ENCODE data around the gene CEBPE. TPM values are rescaled to one million over a fixed set of nuclear protein-coding genes. Genes with fewer than 3 reads are reported as not detected.

The CEBPE gene
- total RNA-seq, 1 donor from 2014 or later, result not detected

- no peaks in the 10 kb centered on the region for H3K27me3 Mint-ChIP-seq (ENCODE audit: low read depth)
- intact Hi-C loops (cut with micrococcal nuclease), result no loop called here
- no peak overlapping the region for H3K27ac Mint-ChIP-seq
- no peak overlapping the region for H3K4me3 Mint-ChIP-seq (ENCODE audit: low read depth)
- H3K4me1 Mint-ChIP-seq (ENCODE audit: low read depth), result peaks cover 19% of the 10 kb centered on the region
- DNase-seq (ENCODE audit: low spot score), result no peak
- H3K36me3 Mint-ChIP-seq (ENCODE audit: low read depth), result no peaks in the 10 kb centered on the region
- H3K9me3 Mint-ChIP-seq, result no peaks in the 10 kb centered on the region
Measured at GRCh38 chr14:23125011-23125410, 6.0 kb upstream of the CEBPE start.

GRCh38 chr14:23124337-23124954, 5.4 kb upstream of the CEBPE start:
- H3K27me3 Mint-ChIP-seq (ENCODE audit: low read depth), result no peaks in the 10 kb centered on the region
- intact Hi-C loops (cut with micrococcal nuclease), result loop anchor here (5.0 kb wide), 1 partner anchor 33 kb away; no protein-coding TSS in a partner anchor
- peaks cover 21% of the 10 kb centered on the region for H3K4me1 Mint-ChIP-seq (ENCODE audit: low read depth)
- H3K4me3 Mint-ChIP-seq (ENCODE audit: low read depth), result no peak overlapping the region
- H3K36me3 Mint-ChIP-seq (ENCODE audit: low read depth), result no peaks in the 10 kb centered on the region
- DNase-seq (ENCODE audit: low spot score), result no peak
- no peak overlapping the region for H3K27ac Mint-ChIP-seq
- no peaks in the 10 kb centered on the region for H3K9me3 Mint-ChIP-seq

- no peaks in the 10 kb centered on the region for H3K36me3 Mint-ChIP-seq (ENCODE audit: low read depth)
- H3K4me1 Mint-ChIP-seq (ENCODE audit: low read depth), result peaks cover 21% of the 10 kb centered on the region
- no peak overlapping the region for H3K27ac Mint-ChIP-seq
- no peaks in the 10 kb centered on the region for H3K27me3 Mint-ChIP-seq (ENCODE audit: low read depth)
- intact Hi-C loops (cut with micrococcal nuclease), result loop anchor here (5.0 kb wide), 1 partner anchor 34 kb away; no protein-coding TSS in a partner anchor
- H3K9me3 Mint-ChIP-seq, result no peaks in the 10 kb centered on the region
- no peak for DNase-seq (ENCODE audit: low spot score)
- H3K4me3 Mint-ChIP-seq (ENCODE audit: low read depth), result no peak overlapping the region
Measured at GRCh38 chr14:23123419-23123818, 4.4 kb upstream of the CEBPE start.

- no peak overlapping the region for H3K27ac Mint-ChIP-seq
- H3K36me3 Mint-ChIP-seq (ENCODE audit: low read depth), result no peaks in the 10 kb centered on the region
- DNase-seq (ENCODE audit: low spot score), result no peak
- no peaks in the 10 kb centered on the region for H3K9me3 Mint-ChIP-seq
- peaks cover 17% of the 10 kb centered on the region for H3K4me1 Mint-ChIP-seq (ENCODE audit: low read depth)
- no peaks in the 10 kb centered on the region for H3K27me3 Mint-ChIP-seq (ENCODE audit: low read depth)
- no peak overlapping the region for H3K4me3 Mint-ChIP-seq (ENCODE audit: low read depth)
- intact Hi-C loops (cut with micrococcal nuclease), result loop anchor here (5.0 kb wide), 1 partner anchor 35 kb away; no protein-coding TSS in a partner anchor
Measured at GRCh38 chr14:23122086-23122485, 3.0 kb upstream of the CEBPE start.

GRCh38 chr14:23121361-23121771, 2.3 kb upstream of the CEBPE start:
- no peaks in the 10 kb centered on the region for H3K27me3 Mint-ChIP-seq (ENCODE audit: low read depth)
- H3K4me1 Mint-ChIP-seq (ENCODE audit: low read depth), result peaks cover 17% of the 10 kb centered on the region
- no peaks in the 10 kb centered on the region for H3K36me3 Mint-ChIP-seq (ENCODE audit: low read depth)
- DNase-seq (ENCODE audit: low spot score), result no peak
- intact Hi-C loops (cut with micrococcal nuclease), result loop anchor here (5.0 kb wide), 1 partner anchor 36 kb away; no protein-coding TSS in a partner anchor
- no peaks in the 10 kb centered on the region for H3K9me3 Mint-ChIP-seq
- no peak overlapping the region for H3K27ac Mint-ChIP-seq
- H3K4me3 Mint-ChIP-seq (ENCODE audit: low read depth), result no peak overlapping the region

GRCh38 chr14:23120541-23121251, 1.6 kb upstream of the CEBPE start:
- peaks cover 17% of the 10 kb centered on the region for H3K4me1 Mint-ChIP-seq (ENCODE audit: low read depth)
- intact Hi-C loops (cut with micrococcal nuclease), result loop anchor here (1.0 to 5.0 kb wide), 3 partner anchors 37 to 181 kb away; no protein-coding TSS in a partner anchor
- H3K27ac Mint-ChIP-seq, result peak overlapping the region; percentile 64
- no peak overlapping the region for H3K4me3 Mint-ChIP-seq (ENCODE audit: low read depth)
- DNase-seq (ENCODE audit: low spot score), result peak; percentile 73
- no peaks in the 10 kb centered on the region for H3K36me3 Mint-ChIP-seq (ENCODE audit: low read depth)
- no peaks in the 10 kb centered on the region for H3K27me3 Mint-ChIP-seq (ENCODE audit: low read depth)
- no peaks in the 10 kb centered on the region for H3K9me3 Mint-ChIP-seq

- Mint-ChIP-seq H3K27me3 (ENCODE audit: low read depth) (no peaks in the 10 kb centered on the region), H3K36me3 (ENCODE audit: low read depth) (no peaks in the 10 kb centered on the region), H3K9me3 (no peaks in the 10 kb centered on the region), H3K4me3 (ENCODE audit: low read depth) (no peak overlapping the region), H3K4me1 (ENCODE audit: low read depth) (peaks cover 23% of the 10 kb centered on the region), H3K27ac (peak overlapping the region; percentile 64)
- intact Hi-C loops (cut with micrococcal nuclease), result loop anchor here (1.0 to 5.0 kb wide), 3 partner anchors 38 to 182 kb away; no protein-coding TSS in a partner anchor
- no peak for DNase-seq (ENCODE audit: low spot score)
Measured at GRCh38 chr14:23119363-23120327, 590 bp upstream of the CEBPE start.

- intact Hi-C loops (cut with micrococcal nuclease), result no loop called here
- no peak overlapping the region for H3K4me3 Mint-ChIP-seq (ENCODE audit: low read depth)
- no peak overlapping the region for H3K27ac Mint-ChIP-seq
- no peak for DNase-seq (ENCODE audit: low spot score)
- H3K27me3 Mint-ChIP-seq (ENCODE audit: low read depth), result no peaks in the 10 kb centered on the region
- peaks cover 26% of the 10 kb centered on the region for H3K4me1 Mint-ChIP-seq (ENCODE audit: low read depth)
- no peaks in the 10 kb centered on the region for H3K36me3 Mint-ChIP-seq (ENCODE audit: low read depth)
- H3K9me3 Mint-ChIP-seq, result no peaks in the 10 kb centered on the region
Measured at GRCh38 chr14:23117371-23118020, 1.6 kb downstream of the CEBPE start.

- DNase-seq (ENCODE audit: low spot score), result no peak
- H3K4me1 Mint-ChIP-seq (ENCODE audit: low read depth), result peaks cover 20% of the 10 kb centered on the region
- no peak overlapping the region for H3K27ac Mint-ChIP-seq
- no peaks in the 10 kb centered on the region for H3K27me3 Mint-ChIP-seq (ENCODE audit: low read depth)
- no peak overlapping the region for H3K4me3 Mint-ChIP-seq (ENCODE audit: low read depth)
- H3K9me3 Mint-ChIP-seq, result no peaks in the 10 kb centered on the region
- no peaks in the 10 kb centered on the region for H3K36me3 Mint-ChIP-seq (ENCODE audit: low read depth)
- intact Hi-C loops (cut with micrococcal nuclease), result no loop called here
Measured at GRCh38 chr14:23115918-23116317, 3.1 kb downstream of the CEBPE start.

- no peak overlapping the region for H3K27ac Mint-ChIP-seq
Measured at GRCh38 chr14:23115039-23115731, 3.9 kb downstream of the CEBPE start.

GRCh38 chr14:23114669-23115038, 4.4 kb downstream of the CEBPE start:
- Mint-ChIP-seq H3K27me3 (ENCODE audit: low read depth) (no peaks in the 10 kb centered on the region), H3K4me1 (ENCODE audit: low read depth) (peaks cover 11% of the 10 kb centered on the region), H3K9me3 (no peaks in the 10 kb centered on the region), H3K27ac (no peak overlapping the region), H3K36me3 (ENCODE audit: low read depth) (no peaks in the 10 kb centered on the region), H3K4me3 (ENCODE audit: low read depth) (no peak overlapping the region)
- no peak for DNase-seq (ENCODE audit: low spot score)
- intact Hi-C loops (cut with micrococcal nuclease), result no loop called here

More at GRCh38 chr14:23115039-23115731, 3.9 kb downstream of the CEBPE start:
- Mint-ChIP-seq H3K9me3 (no peaks in the 10 kb centered on the region), H3K4me3 (ENCODE audit: low read depth) (no peak overlapping the region), H3K27me3 (ENCODE audit: low read depth) (no peaks in the 10 kb centered on the region), H3K4me1 (ENCODE audit: low read depth) (peaks cover 13% of the 10 kb centered on the region), H3K36me3 (ENCODE audit: low read depth) (no peaks in the 10 kb centered on the region)
- intact Hi-C loops (cut with micrococcal nuclease), result no loop called here
- DNase-seq (ENCODE audit: low spot score), result no peak

GRCh38 chr14:23114120-23114458, 5.0 kb downstream of the CEBPE start:
- no peaks in the 10 kb centered on the region for H3K27me3 Mint-ChIP-seq (ENCODE audit: low read depth)
- no peak for DNase-seq (ENCODE audit: low spot score)
- no peak overlapping the region for H3K4me3 Mint-ChIP-seq (ENCODE audit: low read depth)
- intact Hi-C loops (cut with micrococcal nuclease), result no loop called here
- no peak overlapping the region for H3K27ac Mint-ChIP-seq
- no peaks in the 10 kb centered on the region for H3K36me3 Mint-ChIP-seq (ENCODE audit: low read depth)
- peaks cover 10% of the 10 kb centered on the region for H3K4me1 Mint-ChIP-seq (ENCODE audit: low read depth)
- no peaks in the 10 kb centered on the region for H3K9me3 Mint-ChIP-seq
